ENCODE measurements around the gene LYZL2.
"Not testable (repeated sequence)": the region's sequence is repeated elsewhere in the genome, so short reads cannot be mapped to it uniquely, and the experiment has no call there.

LYZL2 gene

GRCh38 chr10:30596013-30596412 is 33.5 kb downstream of the LYZL2 start:
- FAIRE-seq = no peak
- DNase-seq (ENCODE audit: insufficient read length, low spot score) = no peak

DNA sequence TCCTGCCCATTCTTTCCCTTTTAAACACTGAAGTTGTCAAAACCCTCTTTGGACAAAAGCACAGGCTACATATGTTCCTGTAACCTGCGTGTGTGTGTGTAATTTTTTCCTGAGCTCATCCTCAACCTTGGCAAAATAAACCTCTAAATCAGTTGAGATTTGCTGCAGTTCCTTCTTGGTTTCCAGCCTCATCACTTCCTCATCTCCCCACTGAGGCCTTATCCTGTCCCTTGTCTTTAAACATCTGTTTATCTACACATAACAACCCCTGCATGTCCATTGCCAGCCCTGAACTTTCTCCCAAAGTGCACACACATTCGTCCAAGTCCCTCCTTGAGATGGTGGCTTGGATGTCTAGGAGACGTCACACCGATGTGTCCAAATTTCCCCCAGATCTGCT is 35.5 kb downstream of the LYZL2 start:
- DNase-seq (ENCODE audit: insufficient read length, low spot score) (no peak), FAIRE-seq (no peak)

DNA sequence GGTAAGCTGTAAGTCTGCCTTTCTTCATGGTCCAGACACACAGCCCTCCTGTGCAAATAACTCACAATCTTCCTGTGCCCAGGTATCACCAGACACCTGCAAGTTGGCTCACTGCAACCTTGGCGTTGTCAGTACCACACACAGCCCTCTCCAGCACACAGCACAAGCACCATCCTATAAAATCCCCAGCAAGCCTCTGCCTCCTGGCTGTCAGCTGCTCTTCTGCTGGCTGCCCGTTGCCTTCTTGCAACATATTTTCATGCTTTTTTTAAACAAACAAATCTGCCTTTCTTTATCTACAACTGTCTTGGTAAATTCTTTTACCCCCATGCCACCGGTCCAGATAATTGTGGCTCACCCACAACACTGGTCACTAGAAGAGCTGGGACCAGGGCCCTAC is 36.8 kb downstream of the LYZL2 start:
- DNase-seq (ENCODE audit: insufficient read length, low spot score); FAIRE-seq: not testable (repeated sequence)

DNA sequence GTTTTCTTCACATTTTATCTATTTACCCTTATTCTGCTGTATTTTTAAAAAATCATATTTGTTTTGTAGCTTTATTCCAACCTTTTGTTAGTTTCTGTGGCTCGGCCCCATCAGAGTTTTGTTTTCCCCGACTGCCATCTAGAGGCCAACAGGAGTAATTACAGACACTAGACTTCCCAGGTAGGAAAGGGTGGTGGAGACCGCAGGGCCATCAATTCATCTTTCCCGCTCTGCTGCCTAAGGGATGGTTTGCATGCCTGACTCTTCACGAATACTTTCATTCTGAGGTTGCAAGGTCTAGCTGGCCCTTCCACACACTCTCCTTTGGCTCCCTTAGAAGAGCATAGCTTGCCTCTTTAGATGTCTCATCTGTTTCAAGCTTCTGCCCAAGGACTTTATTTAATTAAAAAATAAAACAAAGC is 38.3 kb downstream of the LYZL2 start:
- peak; percentile 76 for FAIRE-seq

DNA sequence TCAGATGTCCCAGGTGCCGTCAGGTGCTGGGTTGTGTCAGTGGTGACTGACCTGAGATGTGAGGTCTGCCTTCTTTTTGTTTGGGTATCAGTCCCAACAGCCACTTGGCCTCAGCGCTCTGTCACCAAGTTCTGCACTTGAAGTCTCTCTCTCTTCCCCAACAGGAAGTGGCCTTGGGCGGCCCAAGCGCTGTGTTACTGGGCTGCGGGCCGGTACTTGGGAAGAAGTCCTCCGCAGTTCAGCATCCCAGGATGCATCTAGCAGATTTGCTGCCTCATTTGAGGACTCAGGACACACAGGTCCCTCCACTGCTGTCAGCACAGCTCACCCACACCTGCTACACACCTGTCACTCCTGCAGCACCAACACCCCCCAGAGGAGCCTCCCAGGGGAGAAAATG is 40.1 kb downstream of the LYZL2 start:
- FAIRE-seq = no peak
- no peak for DNase-seq (ENCODE audit: insufficient read length, low spot score)

More for the DNA sequence above, 38.3 kb downstream of the LYZL2 start:
- no peak for DNase-seq (ENCODE audit: insufficient read length, low spot score)

GRCh38 chr10:30587522-30588031 is 42.0 kb downstream of the LYZL2 start:
- DNase-seq (ENCODE audit: insufficient read length, low spot score) (peak; percentile 28), FAIRE-seq (peak; percentile 81)

- FAIRE-seq = no peak
- DNase-seq (ENCODE audit: insufficient read length, low spot score) = no peak
Observed at GRCh38 chr10:30586828-30587227, 42.7 kb downstream of the LYZL2 start.

GRCh38 chr10:30583778-30584415 is 45.7 kb downstream of the LYZL2 start:
- DNase-seq (ENCODE audit: insufficient read length, low spot score) = peak; percentile 31
- FAIRE-seq = peak; percentile 96

- FAIRE-seq = peak; percentile 86
- no peak for DNase-seq (ENCODE audit: insufficient read length, low spot score)
Observed at GRCh38 chr10:30581779-30582380, 47.7 kb downstream of the LYZL2 start.

- DNase-seq (ENCODE audit: insufficient read length, low spot score) (no peak), FAIRE-seq (no peak)
Observed at GRCh38 chr10:30580676-30581075, 48.9 kb downstream of the LYZL2 start.

GRCh38 chr10:30580241-30580640 is 49.3 kb downstream of the LYZL2 start:
- no peak for DNase-seq (ENCODE audit: insufficient read length, low spot score)
- no peak for FAIRE-seq

GRCh38 chr10:30579574-30579973 is 50.0 kb downstream of the LYZL2 start:
- FAIRE-seq (no peak), DNase-seq (ENCODE audit: insufficient read length, low spot score) (no peak)

- DNase-seq (ENCODE audit: insufficient read length, low spot score) (no peak), FAIRE-seq (no peak)
Observed at GRCh38 chr10:30577048-30577447, 52.5 kb downstream of the LYZL2 start.

- DNase-seq (ENCODE audit: insufficient read length, low spot score) (no peak), FAIRE-seq (no peak)
Observed at GRCh38 chr10:30576641-30577040, 52.9 kb downstream of the LYZL2 start.

DNA sequence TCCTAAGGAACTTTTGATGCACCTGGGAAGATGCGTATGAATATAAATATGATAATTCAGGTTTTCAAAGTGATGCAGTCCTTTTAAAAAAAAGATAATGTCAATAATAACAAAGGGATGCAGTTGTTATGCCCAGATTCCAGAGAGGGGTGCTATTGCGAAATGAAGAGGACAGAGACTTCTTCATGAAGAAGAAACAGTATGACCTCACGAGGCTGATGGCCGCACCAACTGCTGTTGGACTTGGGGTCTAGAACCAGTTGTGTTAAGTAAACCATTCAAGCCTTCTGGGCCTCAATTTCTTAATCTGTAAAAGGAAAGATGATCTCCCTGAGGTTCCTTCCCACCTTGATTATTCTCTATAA is 55.1 kb downstream of the LYZL2 start:
- DNase-seq (ENCODE audit: insufficient read length, low spot score) = no peak
- no peak for FAIRE-seq

DNA sequence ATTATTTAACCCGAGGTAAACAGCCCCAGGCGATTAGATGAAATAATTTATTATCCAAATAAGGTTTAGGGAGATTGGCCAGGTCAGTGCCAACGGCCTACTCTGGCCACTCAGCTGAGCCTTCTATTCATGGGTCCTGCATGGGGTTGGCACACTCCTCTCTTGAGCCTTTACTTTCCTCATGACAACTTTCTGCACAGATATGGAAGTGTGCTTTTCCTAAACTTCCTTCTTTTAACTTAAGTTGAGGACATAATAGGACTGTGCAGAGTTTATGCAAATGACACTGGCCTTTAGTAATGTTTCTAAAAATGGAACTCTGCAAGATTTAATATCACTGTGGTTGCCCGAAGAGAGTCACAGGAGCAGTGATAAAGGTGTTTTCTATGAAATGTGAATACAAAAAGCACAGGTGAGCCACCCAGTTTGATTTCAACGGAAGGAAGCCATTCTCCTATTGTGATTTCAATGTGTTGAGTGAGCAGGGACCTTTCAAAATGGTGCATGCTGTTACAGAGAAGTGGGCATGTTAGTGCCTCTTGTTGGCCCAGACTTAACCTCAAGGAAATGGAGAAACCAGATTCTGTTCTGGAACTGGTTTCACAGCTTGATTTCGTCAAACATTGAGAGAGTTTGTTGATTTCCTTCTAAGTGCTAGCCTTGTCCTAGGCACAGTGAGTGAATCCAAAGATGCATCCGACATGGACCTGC is 55.7 kb downstream of the LYZL2 start:
- DNase-seq (ENCODE audit: insufficient read length, low spot score) = no peak
- no peak for FAIRE-seq

GRCh38 chr10:30565449-30565848 is 64.1 kb downstream of the LYZL2 start:
- FAIRE-seq = no peak
- no peak for DNase-seq (ENCODE audit: insufficient read length, low spot score)

GRCh38 chr10:30562787-30563186 is 66.8 kb downstream of the LYZL2 start:
- DNase-seq (ENCODE audit: insufficient read length, low spot score) (no peak), FAIRE-seq (no peak)
